Sciatic nerve (tissue), 2 donors: ENCODE results near the gene CDK13. TPM values are rescaled to one million over a fixed set of nuclear protein-coding genes. Genes with fewer than 3 reads are reported as not detected.

Source experiments
- ATAC-seq: fragments of 200-7000 bp; cut with Tn5 transposase; one replicate; pipeline ENCODE4 v1.9.1; 2020; ENCODE audit warnings: mild to moderate bottlenecking, moderate library complexity
- DNase-seq: peaks from one replicate; pipeline ENCODE4 v3.0.0-alpha.2; 2020; ENCODE audit warnings: low spot score
- intact Hi-C: fragments of 100-400 bp; cut with DNase I; formaldehyde crosslinking; loops from one replicate; pipeline ENCODE4 v1.14.2; 2022
- total RNA-seq: library from RNA; stranded (reverse); fragmentation: NEBNext Ultra II Directional; extraction: Animal tissue kit (Norgen Biotek cat#: 25700); gene quantifications from one replicate; pipeline ENCODE4 v1.2.1, GENCODE V29; 2021
- donor health status: DM: no; HTN: no; CAD: no.
- donor health status: DM: no; HTN: no; CAD: no.

Gene CDK13
- total RNA-seq, 1 donor from 2014 or later = 77.7 TPM

DNA sequence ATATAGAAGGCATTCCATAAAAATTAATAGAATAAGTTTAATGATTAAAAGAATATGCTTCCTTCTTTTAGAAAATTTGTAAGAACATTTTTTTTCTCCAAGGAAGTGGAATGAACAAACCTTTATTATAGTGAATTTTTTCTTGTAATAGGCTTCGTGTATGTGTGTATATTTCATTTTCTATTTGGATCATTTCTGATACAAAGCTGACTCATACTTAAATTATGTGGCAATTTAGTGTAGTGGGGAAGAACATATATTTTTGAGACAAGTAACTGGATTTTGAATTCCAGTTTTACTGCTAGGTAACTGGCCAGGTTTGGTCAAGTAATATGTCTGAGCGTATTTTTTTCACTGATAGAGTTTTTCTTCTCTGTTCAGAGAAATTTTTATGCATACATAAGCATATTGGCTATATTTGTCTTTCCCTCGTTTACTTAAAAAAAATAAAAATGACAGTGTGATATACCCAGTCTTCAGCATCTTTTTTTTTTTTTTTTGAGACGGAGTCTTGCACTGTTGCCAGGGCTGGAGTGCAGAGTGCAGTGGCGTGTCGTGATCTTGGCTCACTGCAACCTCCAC is 50.8 kb downstream of the CDK13 start:
- no peak for ATAC-seq
- intact Hi-C loops = no loop called here
- DNase-seq = no peak

GRCh38 chr7:40001649-40002048 is 51.6 kb downstream of the CDK13 start:
- intact Hi-C loops = no loop called here
- ATAC-seq = no peak
- DNase-seq = no peak

DNA sequence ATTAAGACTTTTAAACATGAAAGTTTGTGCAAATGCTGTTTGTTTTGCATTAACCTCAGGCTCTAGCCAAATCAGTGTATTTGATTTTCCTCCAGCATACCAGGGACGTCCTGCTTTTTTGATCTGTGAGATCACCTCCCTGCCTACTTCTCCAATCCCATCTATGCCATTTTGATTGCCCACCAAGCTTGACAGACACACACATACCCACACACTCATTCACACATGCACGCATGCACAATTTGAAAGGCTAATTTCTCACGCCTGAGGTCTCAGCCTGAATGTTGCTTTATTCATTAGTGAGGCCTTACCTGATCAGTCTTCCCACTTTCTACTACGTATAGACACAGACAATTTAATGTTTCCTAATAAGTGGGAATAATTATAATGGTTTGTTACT is 53.5 kb downstream of the CDK13 start:
- no peak for ATAC-seq
- intact Hi-C loops = no loop called here
- no peak for DNase-seq

- DNase-seq = no peak
- ATAC-seq = no peak
- intact Hi-C loops = no loop called here
Observed at GRCh38 chr7:40008223-40008815, 58.3 kb downstream of the CDK13 start.

DNA sequence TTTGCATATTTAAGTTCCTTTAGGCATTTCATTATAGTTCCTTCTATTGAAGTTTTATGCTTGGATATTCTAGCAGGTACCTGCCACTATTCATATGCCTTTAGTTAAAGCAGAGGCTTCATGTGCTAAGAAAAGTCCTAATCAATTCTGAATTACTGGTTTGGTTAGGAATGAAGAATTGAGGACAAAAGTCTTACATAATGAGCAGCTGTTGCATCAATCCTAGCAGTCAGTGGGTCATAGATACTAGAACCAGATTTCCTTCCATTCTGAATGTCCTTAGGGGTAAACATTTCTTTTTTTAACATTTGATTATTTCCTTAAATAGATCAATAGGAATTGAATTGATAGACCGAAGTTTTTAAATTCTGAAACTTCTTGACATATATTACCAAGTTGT is 59.2 kb downstream of the CDK13 start:
- intact Hi-C loops = no loop called here
- no peak for ATAC-seq
- no peak for DNase-seq

GRCh38 chr7:40014376-40014775 is 64.3 kb downstream of the CDK13 start:
- ATAC-seq (no peak), DNase-seq (no peak)
- intact Hi-C loops = no loop called here

- ATAC-seq (no peak), DNase-seq (no peak)
- intact Hi-C loops = no loop called here
Observed at GRCh38 chr7:40015790-40016296, 65.8 kb downstream of the CDK13 start.

GRCh38 chr7:40019558-40019957 is 69.5 kb downstream of the CDK13 start:
- intact Hi-C loops = no loop called here
- DNase-seq = no peak
- ATAC-seq = no peak

- DNase-seq (no peak), ATAC-seq (no peak)
- intact Hi-C loops = no loop called here
Observed at GRCh38 chr7:40024048-40024447, 74.0 kb downstream of the CDK13 start.

GRCh38 chr7:40024841-40025240 is 74.8 kb downstream of the CDK13 start:
- ATAC-seq = no peak
- intact Hi-C loops = no loop called here

GRCh38 chr7:40027545-40027944 is 77.5 kb downstream of the CDK13 start:
- DNase-seq = no peak
- intact Hi-C loops = no loop called here
- no peak for ATAC-seq

More at GRCh38 chr7:40024841-40025240, 74.8 kb downstream of the CDK13 start:
- DNase-seq = no peak

GRCh38 chr7:40033826-40034225 is 83.8 kb downstream of the CDK13 start:
- DNase-seq = no peak
- ATAC-seq = peak; percentile 15
- intact Hi-C loops = no loop called here

- ATAC-seq = no peak
- no peak for DNase-seq
- intact Hi-C loops = no loop called here
Observed at GRCh38 chr7:40041456-40041855, 91.4 kb downstream of the CDK13 start.

GRCh38 chr7:40043164-40043563 is 93.1 kb downstream of the CDK13 start:
- no peak for DNase-seq
- intact Hi-C loops = no loop called here
- no peak for ATAC-seq

DNA sequence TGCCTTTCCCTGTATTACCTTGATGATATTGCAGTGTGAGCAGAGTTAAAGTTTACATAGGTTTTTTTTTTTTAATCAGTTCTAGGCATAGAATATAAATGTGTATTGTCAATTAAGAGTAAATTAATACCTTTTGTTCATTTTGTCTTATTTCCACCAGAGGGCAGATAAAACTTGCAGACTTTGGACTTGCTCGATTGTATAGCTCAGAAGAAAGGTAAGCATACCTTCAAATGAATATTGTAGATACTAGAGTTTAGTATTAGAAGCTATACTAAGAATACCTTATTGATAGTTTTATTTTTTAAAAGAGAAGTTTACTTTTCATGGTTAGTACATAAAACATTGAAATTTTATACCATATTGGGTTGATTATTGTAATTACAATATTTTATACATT is 97.6 kb downstream of the CDK13 start:
- DNase-seq (no peak), ATAC-seq (no peak)
- intact Hi-C loops = no loop called here

DNA sequence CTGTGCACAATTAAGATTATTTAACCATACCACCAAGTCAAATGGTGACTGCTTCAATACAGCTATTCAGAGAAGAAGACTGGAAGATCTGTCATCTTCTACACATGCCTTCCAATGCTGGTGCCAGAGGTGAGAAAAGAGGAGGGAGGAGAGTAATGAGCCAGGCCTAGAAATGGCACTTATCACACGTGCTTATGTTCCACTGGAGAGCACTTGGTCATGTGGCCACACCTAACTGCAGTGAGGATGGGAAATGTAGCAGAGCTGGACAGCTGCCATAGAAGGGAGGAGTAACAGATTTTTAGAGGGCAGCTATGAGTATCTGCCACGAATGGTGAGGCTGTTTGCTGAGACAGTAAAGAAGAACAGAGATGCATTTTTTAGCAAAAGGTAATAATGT is 107.2 kb downstream of the CDK13 start:
- ATAC-seq (peak; percentile 30), DNase-seq (no peak)
- intact Hi-C loops = no loop called here

DNA sequence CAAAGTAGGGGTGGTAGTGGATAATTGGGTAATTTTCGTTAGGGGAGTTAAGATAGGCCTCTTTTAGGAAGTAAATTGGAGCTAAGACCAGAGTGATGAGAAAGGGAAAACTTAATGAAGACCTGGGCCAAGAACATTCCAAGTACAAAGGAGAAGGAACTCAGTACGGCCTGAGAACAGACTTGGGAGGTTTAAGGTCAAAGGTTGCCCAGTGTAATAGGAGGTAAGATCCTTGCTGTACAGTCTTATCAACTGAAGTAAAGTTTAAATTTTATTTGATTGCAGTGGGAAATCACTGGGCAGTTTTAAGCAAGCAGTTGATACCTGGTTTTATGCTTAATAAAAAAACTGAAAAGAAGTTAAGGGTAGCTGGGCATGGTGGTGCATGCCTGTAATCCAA is 108.0 kb downstream of the CDK13 start:
- intact Hi-C loops = no loop called here
- ATAC-seq (peak; percentile 48), DNase-seq (no peak)

GRCh38 chr7:40058636-40059035 is 108.6 kb downstream of the CDK13 start:
- intact Hi-C loops = no loop called here
- ATAC-seq = no peak
- no peak for DNase-seq

- DNase-seq (no peak), ATAC-seq (no peak)
- intact Hi-C loops = no loop called here
Observed at GRCh38 chr7:40059057-40059456, 109.0 kb downstream of the CDK13 start.

- DNase-seq (no peak), ATAC-seq (no peak)
- intact Hi-C loops = no loop called here
Observed at GRCh38 chr7:40072268-40072667, 122.2 kb downstream of the CDK13 start.

- no peak for DNase-seq
- no peak for ATAC-seq
- intact Hi-C loops = no loop called here
Observed at GRCh38 chr7:40073239-40073638, 123.2 kb downstream of the CDK13 start.
